ENCODE measurements around the gene HOXC9. TPM values are rescaled to one million over a fixed set of nuclear protein-coding genes. Genes with fewer than 3 reads are reported as not detected.

The HOXC9 gene
- total RNA-seq, 1 experiment from 2014 or later: 6.0 TPM

GRCh38 chr12:53978477-53979356, 21.2 kb upstream of the HOXC9 start:
- ChIA-PET CTCF (interaction anchor here (0.6 to 0.7 kb wide), 3 partner anchors 11 to 435 kb away, joined by 3 read pairs; no protein-coding TSS in a partner anchor), POLR2A (interaction anchor here (0.7 kb wide), 1 partner anchor 238 kb away, joined by 3 read pairs; no protein-coding TSS in a partner anchor)
- no TSS peak for BruUV-seq (replicated peaks)
- Mint-ChIP-seq H3K36me3 (ENCODE audit: insufficient read depth, unreplicated experiment) (no peaks in the 10 kb centered on the region), H3K9me3 (ENCODE audit: unreplicated experiment) (no peaks in the 10 kb centered on the region), H3K27ac (ENCODE audit: low read depth, unreplicated experiment) (no peak overlapping the region), H3K4me1 (ENCODE audit: insufficient read depth, unreplicated experiment) (no peaks in the 10 kb centered on the region), H3K4me3 (ENCODE audit: unreplicated experiment) (no peak overlapping the region), H3K27me3 (ENCODE audit: insufficient read depth, unreplicated experiment) (no peaks in the 10 kb centered on the region)
- TF ChIP-seq CTCF (IDR thresholded peaks at IDR 0.05; ENCODE audit: unreplicated experiment): no peak
- intact Hi-C loops (cut with micrococcal nuclease): no loop called here
- DNase-seq (ENCODE audit: unreplicated experiment): no peak

GRCh38 chr12:53980104-53980801, 19.7 kb upstream of the HOXC9 start:
- CTCF ChIA-PET: interaction anchor here (0.5 to 1.5 kb wide), 3 partner anchors 46 to 234 kb away, joined by 3 to 6 read pairs (median 5); no protein-coding TSS in a partner anchor
- no TSS peak for BruUV-seq (replicated peaks)
- no peaks in the 10 kb centered on the region for H3K27me3 Mint-ChIP-seq (ENCODE audit: insufficient read depth, unreplicated experiment)

GRCh38 chr12:53980802-53981496, 19.0 kb upstream of the HOXC9 start:
- CTCF ChIA-PET: interaction anchor here (0.5 to 1.5 kb wide), 3 partner anchors 47 to 234 kb away, joined by 3 to 6 read pairs (median 5); no protein-coding TSS in a partner anchor
- no peak for TF ChIP-seq CTCF (IDR thresholded peaks at IDR 0.05; ENCODE audit: unreplicated experiment)

More at GRCh38 chr12:53980104-53980801, 19.7 kb upstream of the HOXC9 start:
- Mint-ChIP-seq H3K4me3 (ENCODE audit: unreplicated experiment) (no peak overlapping the region), H3K27ac (ENCODE audit: low read depth, unreplicated experiment) (no peak overlapping the region), H3K36me3 (ENCODE audit: insufficient read depth, unreplicated experiment) (no peaks in the 10 kb centered on the region), H3K4me1 (ENCODE audit: insufficient read depth, unreplicated experiment) (no peaks in the 10 kb centered on the region), H3K9me3 (ENCODE audit: unreplicated experiment) (no peaks in the 10 kb centered on the region)
- intact Hi-C loops (cut with micrococcal nuclease): loop anchor here (10.0 kb wide), 1 partner anchor 185 kb away; no protein-coding TSS in a partner anchor
- POLR2A ChIA-PET: no interaction called here
- TF ChIP-seq CTCF (IDR thresholded peaks at IDR 0.05; ENCODE audit: unreplicated experiment): no peak
- DNase-seq (ENCODE audit: unreplicated experiment): no peak

More at GRCh38 chr12:53980802-53981496, 19.0 kb upstream of the HOXC9 start:
- Mint-ChIP-seq H3K4me1 (ENCODE audit: insufficient read depth, unreplicated experiment) (no peaks in the 10 kb centered on the region), H3K27ac (ENCODE audit: low read depth, unreplicated experiment) (peak overlapping the region; percentile 41), H3K27me3 (ENCODE audit: insufficient read depth, unreplicated experiment) (no peaks in the 10 kb centered on the region), H3K36me3 (ENCODE audit: insufficient read depth, unreplicated experiment) (no peaks in the 10 kb centered on the region), H3K9me3 (ENCODE audit: unreplicated experiment) (no peaks in the 10 kb centered on the region), H3K4me3 (ENCODE audit: unreplicated experiment) (no peak overlapping the region)
- intact Hi-C loops (cut with micrococcal nuclease): loop anchor here (10.0 kb wide), 1 partner anchor 186 kb away; no protein-coding TSS in a partner anchor
- no peak for DNase-seq (ENCODE audit: unreplicated experiment)
- BruUV-seq (replicated peaks): no TSS peak
- POLR2A ChIA-PET: no interaction called here
